ENCODE results near the gene ASCC3. TPM values are rescaled to one million over a fixed set of nuclear protein-coding genes. Genes with fewer than 3 reads are reported as not detected.

Gene ASCC3, protein sequence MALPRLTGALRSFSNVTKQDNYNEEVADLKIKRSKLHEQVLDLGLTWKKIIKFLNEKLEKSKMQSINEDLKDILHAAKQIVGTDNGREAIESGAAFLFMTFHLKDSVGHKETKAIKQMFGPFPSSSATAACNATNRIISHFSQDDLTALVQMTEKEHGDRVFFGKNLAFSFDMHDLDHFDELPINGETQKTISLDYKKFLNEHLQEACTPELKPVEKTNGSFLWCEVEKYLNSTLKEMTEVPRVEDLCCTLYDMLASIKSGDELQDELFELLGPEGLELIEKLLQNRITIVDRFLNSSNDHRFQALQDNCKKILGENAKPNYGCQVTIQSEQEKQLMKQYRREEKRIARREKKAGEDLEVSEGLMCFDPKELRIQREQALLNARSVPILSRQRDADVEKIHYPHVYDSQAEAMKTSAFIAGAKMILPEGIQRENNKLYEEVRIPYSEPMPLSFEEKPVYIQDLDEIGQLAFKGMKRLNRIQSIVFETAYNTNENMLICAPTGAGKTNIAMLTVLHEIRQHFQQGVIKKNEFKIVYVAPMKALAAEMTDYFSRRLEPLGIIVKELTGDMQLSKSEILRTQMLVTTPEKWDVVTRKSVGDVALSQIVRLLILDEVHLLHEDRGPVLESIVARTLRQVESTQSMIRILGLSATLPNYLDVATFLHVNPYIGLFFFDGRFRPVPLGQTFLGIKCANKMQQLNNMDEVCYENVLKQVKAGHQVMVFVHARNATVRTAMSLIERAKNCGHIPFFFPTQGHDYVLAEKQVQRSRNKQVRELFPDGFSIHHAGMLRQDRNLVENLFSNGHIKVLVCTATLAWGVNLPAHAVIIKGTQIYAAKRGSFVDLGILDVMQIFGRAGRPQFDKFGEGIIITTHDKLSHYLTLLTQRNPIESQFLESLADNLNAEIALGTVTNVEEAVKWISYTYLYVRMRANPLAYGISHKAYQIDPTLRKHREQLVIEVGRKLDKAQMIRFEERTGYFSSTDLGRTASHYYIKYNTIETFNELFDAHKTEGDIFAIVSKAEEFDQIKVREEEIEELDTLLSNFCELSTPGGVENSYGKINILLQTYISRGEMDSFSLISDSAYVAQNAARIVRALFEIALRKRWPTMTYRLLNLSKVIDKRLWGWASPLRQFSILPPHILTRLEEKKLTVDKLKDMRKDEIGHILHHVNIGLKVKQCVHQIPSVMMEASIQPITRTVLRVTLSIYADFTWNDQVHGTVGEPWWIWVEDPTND (N-terminal part only)
- 12.7 TPM for total RNA-seq

DNA sequence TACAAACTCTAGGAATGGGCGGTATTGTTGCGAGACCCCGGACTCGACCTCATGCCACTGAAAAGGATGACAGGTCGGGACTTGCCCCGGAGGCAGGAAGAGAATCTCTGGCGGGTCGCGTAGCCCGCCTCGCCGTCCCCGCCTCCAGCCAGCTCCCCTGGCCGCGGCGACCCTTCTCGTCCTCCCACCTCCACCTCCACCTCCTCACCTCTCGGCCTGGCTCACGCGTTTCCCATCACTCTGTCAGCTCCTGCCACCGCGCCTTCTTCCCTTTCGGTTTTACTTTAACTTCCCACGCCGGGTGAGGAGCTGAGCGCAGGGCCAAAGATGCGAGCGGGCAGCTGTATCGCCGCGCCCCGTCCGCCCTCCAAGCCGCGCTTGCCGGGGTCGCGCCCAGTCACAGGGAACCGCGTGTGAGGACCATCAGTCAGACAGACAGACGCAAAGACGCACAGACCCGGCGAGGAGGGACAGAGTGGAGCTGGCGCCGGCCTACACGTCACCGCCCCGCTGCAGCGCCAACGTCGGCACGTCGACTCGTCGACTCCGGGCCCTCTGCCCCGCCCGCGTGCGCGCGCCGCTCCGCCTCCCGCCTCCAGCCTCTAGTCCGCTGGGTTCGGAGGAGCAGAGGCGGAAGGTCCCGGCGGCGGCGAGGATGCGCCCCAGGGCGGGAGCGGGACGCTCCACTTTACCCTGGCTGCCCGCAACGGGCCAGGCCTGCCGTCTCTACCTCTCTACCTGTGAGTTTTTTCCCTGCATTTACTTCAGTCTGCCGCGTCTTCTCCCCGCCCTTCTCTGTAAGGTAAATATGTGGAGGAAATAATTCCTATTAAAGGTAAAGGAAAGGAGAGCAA lies at the start of gene ASCC3:
TSS of gene ASCC3 (minus strand) at position 477 of the 854 bp plus-strand sequence. CDS start 13,332 bp downstream, outside the sequence.
- no peak for TF ChIP-seq CTCF (IDR thresholded peaks at IDR 0.05)
- peak within 1 kb of the TSS; percentile 83 to 93 for H3K27ac ChIP-seq
- peak; percentile 57 to 93 for DNase-seq (ENCODE audit: low spot score in 2 of 2)
- intact Hi-C loops (cut with DNase I) = loop anchor here (5.0 kb wide), 1 partner anchor 534 kb away; no protein-coding TSS in a partner anchor
- no peaks in the 10 kb centered on the region for H3K36me3 ChIP-seq
- no peaks in the 10 kb centered on the region for H3K27me3 ChIP-seq
- H3K9me3 ChIP-seq = no peaks in the 10 kb centered on the region
- peaks cover 0 to 20% of the 10 kb centered on the region in 2 donors for H3K4me1 ChIP-seq
- H3K4me3 ChIP-seq = peak within 1 kb of the TSS; percentile 75 to 91

- no peak for TF ChIP-seq CTCF (IDR thresholded peaks at IDR 0.05)
- Histone ChIP-seq H3K27me3 (no peaks in the 10 kb centered on the region), H3K4me1 (no peaks in the 10 kb centered on the region), H3K9me3 (no peaks in the 10 kb centered on the region), H3K27ac (no peak overlapping the region), H3K4me3 (no peak overlapping the region), H3K36me3 (no peaks in the 10 kb centered on the region)
- no peak for DNase-seq (ENCODE audit: low spot score in 2 of 2)
- intact Hi-C loops (cut with DNase I) = no loop called here
These were observed 44.6 kb upstream of the ASCC3 start for GRCh38 chr6:100925749-100926148.

DNA sequence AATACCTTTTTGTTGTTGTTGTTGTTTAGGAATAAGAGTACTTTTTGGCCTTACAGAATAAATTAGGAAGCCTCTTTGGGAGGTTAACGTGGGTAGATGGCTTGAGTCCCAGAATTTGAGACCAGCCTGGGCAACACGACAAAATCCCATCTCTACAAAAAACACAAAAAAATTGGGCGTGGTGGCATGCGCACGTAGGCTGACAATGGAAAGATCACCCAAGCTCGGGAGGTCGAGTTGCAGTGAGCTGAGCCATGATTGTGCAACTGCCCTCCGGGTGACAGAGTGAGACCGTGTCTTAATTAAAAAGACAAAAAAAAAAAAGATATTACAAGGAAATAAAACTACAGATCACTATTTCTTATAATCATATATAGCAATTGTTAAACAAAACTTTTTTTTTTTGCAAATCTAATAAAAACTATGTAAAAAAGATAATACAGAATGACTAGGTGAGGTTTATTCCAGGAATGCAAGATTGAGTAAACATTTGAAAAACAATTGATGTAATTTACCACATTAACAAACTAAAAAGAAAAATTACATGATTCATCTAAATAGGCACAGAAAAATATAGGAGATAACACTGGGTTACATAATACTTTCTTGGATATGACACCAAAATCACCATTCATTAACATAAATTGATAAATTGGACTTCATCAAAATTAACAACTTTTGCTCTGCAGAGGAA lies 43.6 kb upstream of the ASCC3 start:
- Histone ChIP-seq H3K4me1 (no peaks in the 10 kb centered on the region), H3K9me3 (no peaks in the 10 kb centered on the region), H3K4me3 (no peak overlapping the region), H3K27ac (no peak overlapping the region), H3K36me3 (no peaks in the 10 kb centered on the region), H3K27me3 (no peaks in the 10 kb centered on the region)
- no peak for TF ChIP-seq CTCF (IDR thresholded peaks at IDR 0.05)
- no peak for DNase-seq (ENCODE audit: low spot score in 2 of 2)
- intact Hi-C loops (cut with DNase I) = no loop called here

DNA sequence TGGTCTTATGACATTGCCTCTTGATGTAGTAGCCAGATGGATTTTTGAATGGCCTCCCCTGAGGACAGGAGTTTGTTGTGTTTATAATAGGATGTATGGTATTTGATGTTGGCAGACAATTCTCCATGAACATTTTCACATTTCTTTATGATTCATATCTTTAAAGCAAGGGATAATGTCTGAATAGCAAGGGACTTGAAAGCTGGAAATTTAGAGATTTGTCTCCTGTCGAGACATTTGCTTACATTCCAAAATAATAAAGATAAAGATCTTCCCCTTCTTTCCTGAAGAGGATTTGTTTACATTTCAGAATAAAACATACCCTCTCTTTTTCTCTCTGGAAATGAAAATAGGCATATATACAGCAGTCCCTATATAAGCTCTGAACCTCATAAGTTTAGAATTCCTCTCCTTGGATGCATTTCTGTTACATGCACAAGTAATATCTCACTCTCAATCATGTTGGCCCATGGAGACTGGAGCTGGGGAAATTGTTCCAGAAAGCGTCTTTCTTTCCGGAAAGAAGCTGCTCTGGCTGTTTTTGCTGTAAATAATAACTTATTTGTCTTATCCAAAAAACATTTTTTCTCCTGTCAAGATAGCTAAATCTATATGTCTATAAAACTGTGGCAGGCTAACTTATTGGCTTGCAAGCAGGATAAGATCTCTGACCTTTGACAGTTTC lies 42.5 kb upstream of the ASCC3 start:
- no peaks in the 10 kb centered on the region for H3K4me1 ChIP-seq
- DNase-seq (ENCODE audit: low spot score in 2 of 2) = no peak

More for the DNA sequence above, 42.5 kb upstream of the ASCC3 start:
- Histone ChIP-seq H3K27ac (no peak overlapping the region), H3K9me3 (no peaks in the 10 kb centered on the region), H3K27me3 (no peaks in the 10 kb centered on the region), H3K36me3 (no peaks in the 10 kb centered on the region), H3K4me3 (no peak overlapping the region)
- TF ChIP-seq CTCF (IDR thresholded peaks at IDR 0.05) = no peak
- intact Hi-C loops (cut with DNase I) = no loop called here

Data from ascending aorta (tissue), 2 donors.